ENCODE results near the gene SIGLEC1. TPM values are rescaled to one million over a fixed set of nuclear protein-coding genes. Genes with fewer than 3 reads are reported as not detected.
A peak's percentile ranks its signal among the peaks of the same experiment; 100 is the strongest.

SIGLEC1 gene
- total and polyA plus RNA-seq, 8 donors: 0.09 to 3.7 (median 1.7) TPM

- ATAC-seq (peak in 3 of 4 donors; percentile 64 to 71 (median 71)), DNase-seq (peak in 2 of 6 donors; percentile 24 to 37), FAIRE-seq (peak; percentile 51)
- H3K4me3 ChIP-seq: no peak overlapping the region
- WGBS, 2 donors: 41 to 42% methylated on average over 9 of the region's 9 CpGs
- H3K27me3 ChIP-seq: peaks cover 0 to 6% (median 0%) of the 10 kb centered on the region in 4 donors
- H3K27ac ChIP-seq: no peak overlapping the region
- H3K9me3 ChIP-seq: no peaks in the 10 kb centered on the region
- peaks cover 0 to under 1% (median 0%) of the 10 kb centered on the region in 3 donors for H3K4me1 ChIP-seq
- intact Hi-C loops (cut with DNase I): no loop called here
- no peaks in the 10 kb centered on the region for H3K36me3 ChIP-seq
- TF ChIP-seq, protein P1, sequence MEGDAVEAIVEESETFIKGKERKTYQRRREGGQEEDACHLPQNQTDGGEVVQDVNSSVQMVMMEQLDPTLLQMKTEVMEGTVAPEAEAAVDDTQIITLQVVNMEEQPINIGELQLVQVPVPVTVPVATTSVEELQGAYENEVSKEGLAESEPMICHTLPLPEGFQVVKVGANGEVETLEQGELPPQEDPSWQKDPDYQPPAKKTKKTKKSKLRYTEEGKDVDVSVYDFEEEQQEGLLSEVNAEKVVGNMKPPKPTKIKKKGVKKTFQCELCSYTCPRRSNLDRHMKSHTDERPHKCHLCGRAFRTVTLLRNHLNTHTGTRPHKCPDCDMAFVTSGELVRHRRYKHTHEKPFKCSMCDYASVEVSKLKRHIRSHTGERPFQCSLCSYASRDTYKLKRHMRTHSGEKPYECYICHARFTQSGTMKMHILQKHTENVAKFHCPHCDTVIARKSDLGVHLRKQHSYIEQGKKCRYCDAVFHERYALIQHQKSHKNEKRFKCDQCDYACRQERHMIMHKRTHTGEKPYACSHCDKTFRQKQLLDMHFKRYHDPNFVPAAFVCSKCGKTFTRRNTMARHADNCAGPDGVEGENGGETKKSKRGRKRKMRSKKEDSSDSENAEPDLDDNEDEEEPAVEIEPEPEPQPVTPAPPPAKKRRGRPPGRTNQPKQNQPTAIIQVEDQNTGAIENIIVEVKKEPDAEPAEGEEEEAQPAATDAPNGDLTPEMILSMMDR (IDR thresholded peaks at IDR 0.05): no peak
Measured at GRCh38 chr20:3686867-3687321, 25.5 kb downstream of the SIGLEC1 start.

DNA sequence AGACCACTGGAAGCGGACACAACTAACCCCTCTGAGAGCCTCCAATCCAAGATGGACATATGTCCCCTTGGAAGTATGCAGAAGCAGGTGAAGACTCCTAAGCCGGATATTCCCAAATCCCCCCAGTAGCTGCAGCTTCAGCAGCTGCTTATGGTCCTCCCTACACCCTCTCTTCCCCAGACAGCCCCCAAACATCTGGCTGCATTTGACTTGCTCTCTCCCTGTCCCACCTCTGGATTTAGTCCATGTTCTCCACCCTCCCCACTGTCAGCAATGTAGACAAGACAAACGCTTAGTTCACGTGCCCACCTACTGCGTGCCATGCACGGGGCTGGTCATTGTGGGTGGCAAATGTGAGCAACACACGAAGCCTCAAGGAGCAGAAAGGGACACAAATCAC, 26.0 kb downstream of the SIGLEC1 start:
- no peak for DNase-seq
- Histone ChIP-seq H3K4me1 (peaks cover 0 to 4% (median 3%) of the 10 kb centered on the region in 3 donors), H3K27ac (no peak overlapping the region), H3K9me3 (no peaks in the 10 kb centered on the region), H3K27me3 (peaks cover 0 to 6% (median 0%) of the 10 kb centered on the region in 4 donors), H3K4me3 (no peak overlapping the region), H3K36me3 (no peaks in the 10 kb centered on the region)
- intact Hi-C loops (cut with DNase I): no loop called here
- ATAC-seq: no peak
- no peak for FAIRE-seq
- WGBS, 2 donors: 66 to 84% methylated on average over 7 of the region's 7 CpGs
- TF ChIP-seq, protein P1 (IDR thresholded peaks at IDR 0.05): no peak

GRCh38 chr20:3685341-3685740, 27.1 kb downstream of the SIGLEC1 start:
- no peaks in the 10 kb centered on the region for H3K9me3 ChIP-seq
- no peaks in the 10 kb centered on the region for H3K36me3 ChIP-seq
- peaks cover 0 to 6% (median 0%) of the 10 kb centered on the region in 4 donors for H3K27me3 ChIP-seq
- WGBS, 2 donors: 48 to 50% methylated on average over 7 of the region's 7 CpGs
- no peak for DNase-seq
- intact Hi-C loops (cut with DNase I): no loop called here
- no peak for ATAC-seq
- TF ChIP-seq, protein P1 (IDR thresholded peaks at IDR 0.05): no peak
- H3K4me1 ChIP-seq: peaks cover 0 to 4% (median 3%) of the 10 kb centered on the region in 3 donors
- no peak overlapping the region for H3K27ac ChIP-seq
- no peak overlapping the region for H3K4me3 ChIP-seq
- FAIRE-seq: no peak

- H3K4me1 ChIP-seq: peaks cover 0 to 4% (median 3%) of the 10 kb centered on the region in 3 donors
- H3K27ac ChIP-seq: no peak within 1 kb of the TSS
- peak within 1 kb of the TSS; percentile 6 to 44 (median 20) for H3K4me3 ChIP-seq
- H3K9me3 ChIP-seq: no peaks in the 10 kb centered on the region
- H3K27me3 ChIP-seq: peaks cover 0 to 6% (median 0%) of the 10 kb centered on the region in 4 donors
- ATAC-seq (peak; percentile 26 to 63 (median 49)), FAIRE-seq (no peak), DNase-seq (no peak)
- intact Hi-C loops (cut with DNase I): no loop called here
- H3K36me3 ChIP-seq: no peaks in the 10 kb centered on the region
- WGBS, 2 donors: 12 to 18% methylated on average over 35 to 65 of the region's 65 CpGs
- TF ChIP-seq, protein P1 (IDR thresholded peaks at IDR 0.05): no peak
Measured at GRCh38 chr20:3681931-3682781, 30.2 kb downstream of the SIGLEC1 start, which contains the start of gene ADAM33. Gene ADAM33 (minus strand): TSS chr20:3682010. CDS start chr20:3682004, 6 bp downstream.
